HG03135 (cell line): Measurements from ENCODE around the gene FBF1.

Source experiments
- ATAC-seq: cut with Tn5 transposase; IDR thresholded peaks from one replicate; pipeline ENCODE4 v1.9.1; 2021; ENCODE audit warnings: mild to moderate bottlenecking, moderate library complexity; ENCODE audit not compliant: unreplicated experiment

FBF1 gene

GRCh38 chr17:75950855-75951554, 10.2 kb upstream of the FBF1 start:
- ATAC-seq = no peak

GRCh38 chr17:75950421-75950820, 9.6 kb upstream of the FBF1 start:
- ATAC-seq = no peak

GRCh38 chr17:75945211-75945610, 4.4 kb upstream of the FBF1 start:
- no peak for ATAC-seq

GRCh38 chr17:75943491-75943890, 2.6 kb upstream of the FBF1 start:
- ATAC-seq = no peak

GRCh38 chr17:75942473-75942872, 1.6 kb upstream of the FBF1 start:
- ATAC-seq = no peak

- ATAC-seq = no peak
These were observed 589 bp upstream of the FBF1 start for GRCh38 chr17:75941442-75941819.

GRCh38 chr17:75937652-75938051, 3.2 kb downstream of the FBF1 start:
- ATAC-seq = no peak

GRCh38 chr17:75933808-75934207, 7.0 kb downstream of the FBF1 start:
- ATAC-seq = no peak

GRCh38 chr17:75932852-75933251, 8.0 kb downstream of the FBF1 start:
- no peak for ATAC-seq

GRCh38 chr17:75931062-75931461, 9.8 kb downstream of the FBF1 start:
- ATAC-seq = no peak

- no peak for ATAC-seq
These were observed 13.4 kb downstream of the FBF1 start for GRCh38 chr17:75927286-75927922.

GRCh38 chr17:75926456-75926855, 14.4 kb downstream of the FBF1 start:
- ATAC-seq = no peak

GRCh38 chr17:75925912-75926311, 14.9 kb downstream of the FBF1 start:
- no peak for ATAC-seq

GRCh38 chr17:75925103-75925502, 15.7 kb downstream of the FBF1 start:
- ATAC-seq = no peak

GRCh38 chr17:75922963-75923874, 17.6 kb downstream of the FBF1 start:
- ATAC-seq = no peak

GRCh38 chr17:75922173-75922961, 18.5 kb downstream of the FBF1 start:
- ATAC-seq = no peak

GRCh38 chr17:75921596-75921995, 19.2 kb downstream of the FBF1 start:
- no peak for ATAC-seq

GRCh38 chr17:75920045-75920560, 20.7 kb downstream of the FBF1 start:
- ATAC-seq = no peak

- ATAC-seq = no peak
These were observed 21.2 kb downstream of the FBF1 start for GRCh38 chr17:75919611-75920010.

- ATAC-seq = no peak
These were observed 22.9 kb downstream of the FBF1 start for GRCh38 chr17:75917917-75918445.
